Adrenal gland (tissue), 12 donors: Measurements from ENCODE around the gene TTC27. TPM values are rescaled to one million over a fixed set of nuclear protein-coding genes. Genes with fewer than 3 reads are reported as not detected.

Experiments
- DNase-seq, 7 donors: peaks; one replicate each; pipeline ENCODE4 v3.0.0-alpha.2; 2019 to 2020
- H3K27ac ChIP-seq, 5 donors: fragments of 200-600 bp; sonication (generic) in 4 of 5; 1 replicate in 3 of 5; 2 replicates in 2 of 5; pipeline versions ENCODE4 v1.5.1 to v1.8.0; 2016 to 2020; ENCODE audit warnings: mild to moderate bottlenecking in 1 of 5
- H3K27me3 ChIP-seq: fragments of 200-600 bp; 2 replicates; pipeline ENCODE4 v1.8.0; 2021
- H3K36me3 ChIP-seq, 2 donors: fragments of 200-600 bp; replicated peaks in 1 of 2; 1 replicate in 1 of 2; 2 replicates in 1 of 2; pipeline versions ENCODE4 v1.5.1 to v1.8.0; 2018 to 2022
- H3K4me1 ChIP-seq, 2 donors: fragments of 200-600 bp; replicated peaks in 1 of 2; 1 replicate in 1 of 2; 2 replicates in 1 of 2; pipeline versions ENCODE4 v1.5.1 to v1.8.0; 2018 to 2021
- H3K4me3 ChIP-seq, 4 donors: fragments of 200-600 bp; sonication (generic) in 3 of 4; one replicate each; pipeline ENCODE4 v1.5.1; 2016 to 2018
- H3K9me3 ChIP-seq, 3 donors: fragments of 200-600 bp; sonication (generic) in 1 of 3; replicated peaks in 1 of 3; 1 replicate in 2 of 3; 2 replicates in 1 of 3; pipeline versions ENCODE4 v1.5.1 to v1.8.0; 2016 to 2021
- CTCF ChIP-seq, 6 experiments: fragments of 450-650 bp in 4 of 6; fragments of 200-600 bp in 2 of 6; sonication (generic) in 1 of 6; IDR thresholded peaks; 1 replicate in 5 of 6; 2 replicates in 1 of 6; pipeline versions ENCODE4 v1.5.1 to v1.8.0; 2016 to 2021; ENCODE audit warnings: antibody characterized with exemption in 6 of 6, mild to moderate bottlenecking in 2 of 6, moderate library complexity in 1 of 6
- POLR2A ChIP-seq, 2 donors: fragments of 450-650 bp; IDR thresholded peaks; one replicate each; pipeline ENCODE4 v1.6.1; 2017; ENCODE audit warnings: antibody characterized with exemption in 2 of 2, mild to moderate bottlenecking in 2 of 2, moderate library complexity in 1 of 2
- WGBS, 4 donors: extraction: QIAGEN DNeasy Blood & Tissue Kit in 2 of 4; methylation state at CpG; one replicate each; pipeline versions ENCODE4 v1.1.5 to v1.1.7; 2013 to 2017; 5-methylcytosine and 5-hydroxymethylcytosine counted together
- intact Hi-C, 2 donors: fragments of 100-400 bp; cut with DNase I; formaldehyde crosslinking; loops; one replicate each; pipeline versions ENCODE4 v1.14.1 to v1.15.0; 2022 to 2023
- polyA plus RNA-seq, 3 donors: library from polyadenylated mRNA; stranded (reverse); fragments of 200-250 nt in 2 of 3; fragments of 350-450 nt in 1 of 3; fragmentation: Illumina TruSeq in 1 of 3; extraction: RNeasy Lipid Tissue Mini Kit (QIAGEN cat#74804) in 1 of 3; gene quantifications; one replicate each; pipeline ENCODE4 v1.2.3, GENCODE V29; 2013 to 2014
- total RNA-seq, 9 donors: library from RNA; depleted of rRNA in 4 of 9; stranded (reverse); fragments of >200 nt in 4 of 9; fragments of 120-200 nt in 1 of 9; fragmentation: NEBNext Ultra II Directional in 1 of 9; extraction: Animal tissue kit (Norgen Biotek cat#: 25700) in 1 of 9; gene quantifications; one replicate each; pipeline versions ENCODE4 v1.1.0 to v1.2.4, GENCODE V29; 2013 to 2023
- donor health status: healthy with polysubstance abuse.
- donor health status: Bipolar disorder and iron deficiency.
- donor health status: DM: yes; HTN: yes; CAD: no.
- donor health status: DM: no; HTN: no; CAD: no.
- donor health status: DM: no; HTN: no; CAD: no.
- donor health status: DM: yes; HTN: yes; CAD: no.

The TTC27 gene
- total and polyA plus RNA-seq, 12 donors, result 5.7 to 31.1 (median 19.8) TPM

GRCh38 chr2:32852856-32853255 is 225.0 kb downstream of the TTC27 start:
- Histone ChIP-seq H3K9me3 (no peaks in the 10 kb centered on the region), H3K27me3 (no peaks in the 10 kb centered on the region), H3K27ac (no peak overlapping the region), H3K4me3 (no peak overlapping the region), H3K36me3 (no peaks in the 10 kb centered on the region), H3K4me1 (no peaks in the 10 kb centered on the region)
- TF ChIP-seq CTCF (IDR thresholded peaks at IDR 0.05) (no peak), POLR2A (IDR thresholded peaks at IDR 0.05) (no peak)
- intact Hi-C loops, result no loop called here
- DNase-seq, result no peak
- 77 to 94% (median 88%) methylated on average over 5 of the region's 5 CpGs for WGBS, 4 donors

GRCh38 chr2:32856891-32857290 is 229.0 kb downstream of the TTC27 start:
- H3K4me1 ChIP-seq, result no peaks in the 10 kb centered on the region
- H3K9me3 ChIP-seq, result no peaks in the 10 kb centered on the region
- DNase-seq, result no peak
- TF ChIP-seq CTCF (IDR thresholded peaks at IDR 0.05) (no peak), POLR2A (IDR thresholded peaks at IDR 0.05) (no peak)
- H3K27me3 ChIP-seq, result no peaks in the 10 kb centered on the region
- H3K4me3 ChIP-seq, result no peak overlapping the region
- 53 to 65% (median 63%) methylated on average over 3 of the region's 3 CpGs for WGBS, 4 donors
- H3K36me3 ChIP-seq, result no peaks in the 10 kb centered on the region
- intact Hi-C loops, result no loop called here
- H3K27ac ChIP-seq, result no peak overlapping the region

GRCh38 chr2:32858713-32859112 is 230.9 kb downstream of the TTC27 start:
- Histone ChIP-seq H3K27me3 (no peaks in the 10 kb centered on the region), H3K9me3 (no peaks in the 10 kb centered on the region), H3K4me1 (no peaks in the 10 kb centered on the region), H3K4me3 (no peak overlapping the region), H3K36me3 (no peaks in the 10 kb centered on the region), H3K27ac (no peak overlapping the region)
- no peak for DNase-seq
- 89 to 96% (median 93%) methylated on average over 8 of the region's 8 CpGs for WGBS, 4 donors
- no peak for TF ChIP-seq POLR2A (IDR thresholded peaks at IDR 0.05)
- no peak for TF ChIP-seq CTCF (IDR thresholded peaks at IDR 0.05)
- intact Hi-C loops, result no loop called here

- Histone ChIP-seq H3K27ac (no peak overlapping the region), H3K4me3 (no peak overlapping the region), H3K36me3 (no peaks in the 10 kb centered on the region), H3K4me1 (no peaks in the 10 kb centered on the region), H3K27me3 (no peaks in the 10 kb centered on the region), H3K9me3 (no peaks in the 10 kb centered on the region)
- no peak for DNase-seq
- intact Hi-C loops, result no loop called here
- TF ChIP-seq CTCF (IDR thresholded peaks at IDR 0.05) (no peak), POLR2A (IDR thresholded peaks at IDR 0.05) (no peak)
Measured at GRCh38 chr2:32860385-32860784, 232.5 kb downstream of the TTC27 start.
